ENCODE results near the gene RYR2.
"Not testable (repeated sequence)": the region's sequence is repeated elsewhere in the genome, so short reads cannot be mapped to it uniquely, and the experiment has no call there.

RYR2 gene

DNA sequence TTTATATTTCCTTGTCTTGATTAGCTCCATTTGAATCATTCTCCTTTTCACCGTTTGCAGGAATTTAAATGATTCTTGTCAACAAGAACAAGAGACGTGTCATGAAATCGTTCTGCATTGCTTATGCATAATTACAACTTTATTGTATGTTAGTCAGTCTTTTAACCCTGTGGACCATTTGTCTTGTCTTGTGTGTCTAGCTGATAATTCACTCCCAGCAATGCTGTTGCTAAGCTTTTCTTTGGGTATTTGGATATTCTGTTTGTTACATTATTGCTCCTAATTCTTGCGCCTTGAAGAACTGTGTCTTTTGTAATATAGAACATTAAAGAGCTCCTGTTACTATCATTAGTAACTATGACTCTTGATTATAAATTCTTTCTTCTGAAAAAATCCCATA lies 311.9 kb downstream of the RYR2 start:
- TF ChIP-seq, protein P1, sequence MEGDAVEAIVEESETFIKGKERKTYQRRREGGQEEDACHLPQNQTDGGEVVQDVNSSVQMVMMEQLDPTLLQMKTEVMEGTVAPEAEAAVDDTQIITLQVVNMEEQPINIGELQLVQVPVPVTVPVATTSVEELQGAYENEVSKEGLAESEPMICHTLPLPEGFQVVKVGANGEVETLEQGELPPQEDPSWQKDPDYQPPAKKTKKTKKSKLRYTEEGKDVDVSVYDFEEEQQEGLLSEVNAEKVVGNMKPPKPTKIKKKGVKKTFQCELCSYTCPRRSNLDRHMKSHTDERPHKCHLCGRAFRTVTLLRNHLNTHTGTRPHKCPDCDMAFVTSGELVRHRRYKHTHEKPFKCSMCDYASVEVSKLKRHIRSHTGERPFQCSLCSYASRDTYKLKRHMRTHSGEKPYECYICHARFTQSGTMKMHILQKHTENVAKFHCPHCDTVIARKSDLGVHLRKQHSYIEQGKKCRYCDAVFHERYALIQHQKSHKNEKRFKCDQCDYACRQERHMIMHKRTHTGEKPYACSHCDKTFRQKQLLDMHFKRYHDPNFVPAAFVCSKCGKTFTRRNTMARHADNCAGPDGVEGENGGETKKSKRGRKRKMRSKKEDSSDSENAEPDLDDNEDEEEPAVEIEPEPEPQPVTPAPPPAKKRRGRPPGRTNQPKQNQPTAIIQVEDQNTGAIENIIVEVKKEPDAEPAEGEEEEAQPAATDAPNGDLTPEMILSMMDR (IDR thresholded peaks at IDR 0.05; ENCODE audit: insufficient read depth, low read depth, low read length, missing control alignments) = no peak
- DNase-seq (ENCODE audit: low read depth) = no peak
- no peak overlapping the region for H3K4me3 ChIP-seq (ENCODE audit: low read length)

DNA sequence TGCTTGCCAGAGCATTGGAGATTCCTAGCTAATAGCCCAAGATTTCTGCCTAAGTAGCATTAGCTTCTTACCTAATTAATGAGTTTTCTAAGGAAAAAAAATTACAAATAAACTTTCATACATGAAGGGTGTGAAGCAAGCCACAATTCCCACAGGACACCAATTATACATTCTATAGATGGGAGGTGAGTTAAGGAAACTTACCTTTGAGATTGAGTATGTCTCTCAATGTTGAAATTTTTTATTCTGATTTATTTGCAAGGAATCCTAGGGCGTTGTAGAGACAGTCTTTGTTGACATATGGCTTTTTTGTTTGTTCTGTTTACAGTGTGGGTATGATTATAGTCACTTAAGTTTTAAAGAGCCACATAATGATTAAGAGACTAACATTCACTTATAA lies 313.0 kb downstream of the RYR2 start:
- TF ChIP-seq, protein P1 (IDR thresholded peaks at IDR 0.05; ENCODE audit: insufficient read depth, low read depth, low read length, missing control alignments) = no peak
- no peak for DNase-seq (ENCODE audit: low read depth)
- H3K4me3 ChIP-seq (ENCODE audit: low read length) = no peak overlapping the region

DNA sequence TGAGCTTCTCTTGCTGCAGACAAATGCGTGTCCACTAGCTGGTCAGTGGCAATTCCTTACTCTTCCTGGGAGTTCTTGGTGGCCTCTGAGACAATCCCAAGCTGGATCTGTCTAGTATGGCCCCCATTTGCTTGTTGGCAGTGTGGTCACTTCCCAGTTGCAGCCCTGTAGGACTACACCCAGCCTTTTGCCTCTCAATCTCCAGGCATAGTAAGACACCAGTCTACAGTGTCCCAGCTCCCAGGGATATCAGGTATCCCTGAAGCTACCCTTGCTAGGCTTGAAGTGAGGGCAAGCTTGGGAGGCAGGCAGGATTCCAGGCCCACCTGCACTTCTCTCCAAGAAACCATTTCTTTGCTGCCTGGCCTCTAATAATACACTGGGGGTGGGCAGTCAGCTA lies 316.6 kb downstream of the RYR2 start:
- no peak overlapping the region for H3K4me3 ChIP-seq (ENCODE audit: low read length)
- TF ChIP-seq, protein P1 (IDR thresholded peaks at IDR 0.05; ENCODE audit: insufficient read depth, low read depth, low read length, missing control alignments) = no peak
- no peak for DNase-seq (ENCODE audit: low read depth)

DNA sequence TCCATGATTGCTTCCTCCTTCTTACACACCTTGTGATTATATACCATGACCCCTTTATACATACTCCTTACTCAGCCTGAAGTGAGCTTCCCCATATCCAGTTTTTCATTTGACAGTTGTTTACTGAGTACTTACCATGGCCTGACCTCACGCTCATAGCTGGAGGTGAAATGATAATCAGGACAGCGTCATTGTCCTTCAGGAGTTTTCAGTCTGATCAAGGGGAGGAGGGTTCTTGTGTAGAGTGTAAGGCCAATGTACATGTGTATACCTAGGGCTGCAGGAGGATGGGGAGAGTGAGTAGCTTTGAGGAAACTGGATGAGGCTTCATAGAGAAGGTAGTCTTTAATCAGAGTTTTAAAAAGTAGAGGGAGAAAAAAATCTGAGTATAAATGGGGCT lies 325.8 kb downstream of the RYR2 start:
- H3K4me3 ChIP-seq (ENCODE audit: low read length) = no peak overlapping the region
- TF ChIP-seq, protein P1 (IDR thresholded peaks at IDR 0.05; ENCODE audit: insufficient read depth, low read depth, low read length, missing control alignments) = no peak
- DNase-seq (ENCODE audit: low read depth) = no peak

DNA sequence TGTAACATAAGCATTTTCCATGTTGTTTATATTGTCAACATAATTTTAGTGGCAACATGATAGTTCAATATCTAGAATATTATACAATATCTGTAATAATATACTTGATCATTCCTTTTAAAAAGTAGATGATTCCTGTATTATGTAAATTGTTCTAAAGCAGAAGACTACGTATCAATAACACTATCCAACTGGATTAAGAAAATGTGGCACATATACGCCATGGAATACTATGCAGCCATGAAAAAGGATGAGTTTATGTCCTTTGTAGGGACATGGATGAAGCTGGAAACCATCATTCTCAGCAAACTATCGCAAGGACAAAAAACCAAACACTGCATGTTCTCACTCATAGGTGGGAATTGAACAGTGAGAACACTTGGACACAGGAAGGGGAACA lies 329.5 kb downstream of the RYR2 start:
- H3K4me3 ChIP-seq (ENCODE audit: low read length); DNase-seq (ENCODE audit: low read depth): not testable (repeated sequence)

DNA sequence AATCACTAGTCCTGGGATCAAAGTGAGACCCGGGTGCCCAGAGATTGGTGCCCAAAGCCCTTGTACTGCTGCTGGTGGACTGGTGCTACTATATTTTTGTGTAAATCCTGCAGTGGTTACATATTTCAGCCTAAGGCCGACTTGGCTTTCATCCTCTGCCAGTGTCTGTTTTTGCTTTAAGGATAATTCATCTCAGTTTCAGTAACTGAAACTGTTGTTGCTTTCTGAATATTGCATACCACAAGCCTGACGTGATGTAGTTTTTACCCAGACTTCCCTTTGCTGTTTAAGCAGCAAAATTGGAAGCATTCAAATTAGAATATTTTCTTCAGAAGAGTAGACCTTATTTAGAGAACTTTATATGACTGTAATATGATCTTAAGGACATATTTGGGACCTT lies 341.8 kb downstream of the RYR2 start:
- no peak overlapping the region for H3K4me3 ChIP-seq (ENCODE audit: low read length)
- TF ChIP-seq, protein P1 (IDR thresholded peaks at IDR 0.05; ENCODE audit: insufficient read depth, low read depth, low read length, missing control alignments) = no peak
- peak; percentile 2 for DNase-seq (ENCODE audit: low read depth)

DNA sequence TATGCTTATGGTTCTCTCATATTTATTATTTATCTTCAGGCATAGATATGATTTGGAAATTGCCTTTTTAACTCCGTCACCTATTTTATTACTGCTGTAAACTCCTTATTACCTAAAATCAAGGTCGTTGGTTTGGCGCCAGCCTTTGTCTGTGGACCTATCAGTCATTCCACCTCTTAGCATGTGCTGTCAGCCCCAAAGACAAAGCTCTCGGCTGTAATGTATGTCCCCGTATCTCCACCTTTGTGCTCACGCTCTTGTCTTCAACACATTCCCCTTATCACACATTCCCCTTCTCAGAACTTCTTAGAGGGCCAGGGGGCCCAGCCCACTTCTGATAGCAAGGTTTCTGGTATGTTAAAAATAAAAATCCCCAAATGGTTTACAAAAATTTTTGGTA lies 342.2 kb downstream of the RYR2 start:
- no peak for DNase-seq (ENCODE audit: low read depth)
- TF ChIP-seq, protein P1 (IDR thresholded peaks at IDR 0.05; ENCODE audit: insufficient read depth, low read depth, low read length, missing control alignments) = no peak
- H3K4me3 ChIP-seq (ENCODE audit: low read length) = no peak overlapping the region

Measured in epithelial cell of esophagus (primary cell).